ENCODE measurements around the gene MGME1.

Gene MGME1

GRCh38 chr20:17940224-17940971 lies 28.4 kb upstream of the MGME1 start:
- no peak for DNase-seq (ENCODE audit: low read depth, low spot score)

GRCh38 chr20:17941087-17941825 lies 27.6 kb upstream of the MGME1 start:
- no peak for DNase-seq (ENCODE audit: low read depth, low spot score)

- DNase-seq (ENCODE audit: low read depth, low spot score): no peak
Observed at GRCh38 chr20:17941826-17942196, 27.0 kb upstream of the MGME1 start.

GRCh38 chr20:17943343-17943742 lies 25.5 kb upstream of the MGME1 start:
- DNase-seq (ENCODE audit: low read depth, low spot score): no peak

GRCh38 chr20:17944854-17945474 lies 23.9 kb upstream of the MGME1 start:
- no peak for DNase-seq (ENCODE audit: low read depth, low spot score)

GRCh38 chr20:17946040-17946439 lies 22.8 kb upstream of the MGME1 start:
- no peak for DNase-seq (ENCODE audit: low read depth, low spot score)

GRCh38 chr20:17946572-17947473 lies 22.0 kb upstream of the MGME1 start:
- no peak for DNase-seq (ENCODE audit: low read depth, low spot score)

- no peak for DNase-seq (ENCODE audit: low read depth, low spot score)
Observed at GRCh38 chr20:17947474-17947815, 21.4 kb upstream of the MGME1 start.

- DNase-seq (ENCODE audit: low read depth, low spot score): no peak
Observed at GRCh38 chr20:17948442-17948841, 20.4 kb upstream of the MGME1 start.

- DNase-seq (ENCODE audit: low read depth, low spot score): no peak
Observed at GRCh38 chr20:17949899-17950298, 18.9 kb upstream of the MGME1 start.

GRCh38 chr20:17950670-17951069 lies 18.1 kb upstream of the MGME1 start:
- no peak for DNase-seq (ENCODE audit: low read depth, low spot score)

- no peak for DNase-seq (ENCODE audit: low read depth, low spot score)
Observed at GRCh38 chr20:17951323-17951722, 17.5 kb upstream of the MGME1 start.

GRCh38 chr20:17952692-17953684 lies 15.8 kb upstream of the MGME1 start:
- no peak for DNase-seq (ENCODE audit: low read depth, low spot score)

GRCh38 chr20:17953935-17954334 lies 14.9 kb upstream of the MGME1 start:
- no peak for DNase-seq (ENCODE audit: low read depth, low spot score)

GRCh38 chr20:17955302-17955701 lies 13.5 kb upstream of the MGME1 start:
- no peak for DNase-seq (ENCODE audit: low read depth, low spot score)

GRCh38 chr20:17956099-17956685 lies 12.6 kb upstream of the MGME1 start:
- no peak for DNase-seq (ENCODE audit: low read depth, low spot score)

- no peak for DNase-seq (ENCODE audit: low read depth, low spot score)
Observed at GRCh38 chr20:17957505-17958363, 11.1 kb upstream of the MGME1 start.

- DNase-seq (ENCODE audit: low read depth, low spot score): no peak
Observed at GRCh38 chr20:17958373-17959256, 10.2 kb upstream of the MGME1 start.

All from iPS DF 19.7 (cell line).